ENCODE data around the gene MAN1A2. TPM values are rescaled to one million over a fixed set of nuclear protein-coding genes. Genes with fewer than 3 reads are reported as not detected.
A peak's percentile ranks its signal among the peaks of the same experiment; 100 is the strongest.

Gene MAN1A2
- total and polyA plus RNA-seq, 10 of the 15 experiments (the other 5 are each of a cell fraction or from before 2014, with no cell fraction given), result 2.8 to 23.6 (median 16.0) TPM

DNA sequence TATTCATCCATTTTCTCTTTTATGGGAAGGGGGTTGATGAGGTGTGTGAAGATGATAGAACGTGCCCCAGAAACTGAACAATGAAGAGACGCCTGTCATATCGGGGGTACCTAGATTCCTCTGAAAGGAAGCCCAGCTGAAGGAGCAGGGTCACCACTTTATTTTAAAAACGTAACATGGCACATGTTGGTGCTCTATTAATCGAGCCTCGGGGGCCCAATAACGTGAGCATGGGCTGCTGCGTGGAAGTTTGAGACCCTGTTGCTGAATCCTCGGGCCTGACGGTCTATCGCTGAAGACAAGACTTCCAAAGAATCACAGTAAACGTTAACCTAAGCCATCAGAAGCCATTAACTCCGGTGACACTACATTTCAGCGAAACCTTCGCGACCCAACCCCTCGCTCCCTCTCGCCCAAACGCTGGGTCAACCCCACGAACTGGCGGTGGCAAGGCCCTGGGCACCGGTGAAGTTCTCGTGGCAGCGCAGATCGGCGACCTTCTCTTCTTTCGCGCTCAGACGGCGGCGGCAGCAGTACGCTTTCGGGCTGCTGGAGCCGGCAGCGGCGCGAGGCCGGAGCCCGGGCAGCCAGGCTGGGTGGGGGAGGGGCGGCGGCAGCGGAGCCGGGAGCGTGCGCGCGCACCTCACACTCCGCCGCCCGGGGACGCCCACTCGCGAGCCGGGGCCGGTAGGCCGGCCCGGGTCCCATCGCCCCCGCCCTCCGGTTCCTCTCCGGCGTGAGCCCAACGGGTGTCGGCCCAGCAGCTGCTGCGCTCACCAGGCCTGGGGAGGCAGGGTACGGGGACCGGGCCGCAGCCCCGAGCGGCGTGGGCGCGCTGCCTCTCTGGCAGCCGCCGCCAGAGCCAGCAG lies 838 bp upstream of the MAN1A2 start (continued):
- TF ChIP-seq RB1 (IDR thresholded peaks at IDR 0.05; ENCODE audit: borderline replicate concordance), result 0 out of 2 replicates have a peak, but pooled peaks have one; percentile 79
- no peak for TF ChIP-seq EED (IDR thresholded peaks at IDR 0.05; ENCODE audit: low read depth)
- 0 out of 2 replicates have a peak, but pooled peaks have one; percentile 28 for TF ChIP-seq ZBED1 (IDR thresholded peaks at IDR 0.05; ENCODE audit: borderline replicate concordance)
- TF ChIP-seq ZNF274 (IDR thresholded peaks at IDR 0.05; ENCODE audit: insufficient read depth, insufficient read length), result no peak
- 0 out of 2 replicates have a peak, but pooled peaks have one; percentile 71 for TF ChIP-seq SMARCA5 (IDR thresholded peaks at IDR 0.05)
- TF ChIP-seq ZNF592 (IDR thresholded peaks at IDR 0.05), result no peak
- no peak for TF ChIP-seq MTA2 (IDR thresholded peaks at IDR 0.05; ENCODE audit: low read depth)
- no peak for TF ChIP-seq JUNB (IDR thresholded peaks at IDR 0.05)
- peak; percentile 53; the same call in 1 of the 2 replicates for TF ChIP-seq MXI1 (IDR thresholded peaks at IDR 0.05; ENCODE audit: low read depth, low read length)
- TF ChIP-seq CEBPB (IDR thresholded peaks at IDR 0.05; ENCODE audit: borderline replicate concordance in 1 of 2, low read depth in 2 of 2, low read length in 2 of 2), result no peak
- TF ChIP-seq MYC (IDR thresholded peaks at IDR 0.05; ENCODE audit: insufficient read depth, insufficient read length, insufficient replicate concordance, low read length, severe bottlenecking), result no peak
- TF ChIP-seq CBX5 (IDR thresholded peaks at IDR 0.05; ENCODE audit: low read depth), result no peak
- no peak for TF ChIP-seq SIN3A (IDR thresholded peaks at IDR 0.05; ENCODE audit: low read depth, low read length)
- TF ChIP-seq E2F8 (IDR thresholded peaks at IDR 0.05; ENCODE audit: low read depth, partially characterized antibody), result no peak
- TF ChIP-seq RUNX3 (IDR thresholded peaks at IDR 0.05; ENCODE audit: low read length), result no peak
- TF ChIP-seq FOXK2 (IDR thresholded peaks at IDR 0.05), result no peak
- TF ChIP-seq ATF2 (IDR thresholded peaks at IDR 0.05; ENCODE audit: low read length), result no peak
- peak; percentile 66; the same call in 1 of the 2 replicates for TF ChIP-seq STAT1 (conservative IDR thresholded peaks at IDR 0.05)
- TF ChIP-seq RCOR1 (conservative IDR thresholded peaks at IDR 0.05; ENCODE audit: low read depth, low read length), result no peak
- TF ChIP-seq GABPA (IDR thresholded peaks at IDR 0.05; ENCODE audit: low read depth), result no peak
- no peak for TF ChIP-seq ZZZ3 (IDR thresholded peaks at IDR 0.05; ENCODE audit: control insufficient read depth, insufficient read length, low read depth)
- no peak for TF ChIP-seq RFX5 (IDR thresholded peaks at IDR 0.05; ENCODE audit: low read depth, low read length)
